Keratinocyte (primary cell): ENCODE measurements around the gene JAZF1. TPM values are rescaled to one million over a fixed set of nuclear protein-coding genes. Genes with fewer than 3 reads are reported as not detected.

Experiments used
- DNase-seq: peaks from one replicate; pipeline ENCODE4 v3.0.0-alpha.2; 2011; ENCODE audit warnings: low read depth, missing footprints, low spot score
- FAIRE-seq: peaks from 2 replicates; lab custom pipeline; 2011; peaks lifted over from hg19 to GRCh38; lab: Jason Lieb, UNC
- H2AFZ ChIP-seq: 2 replicates; pipeline ENCODE4 v1.6.0; 2012; ENCODE audit warnings: low read length, control low read depth, inconsistent platforms; ENCODE audit not compliant: control insufficient read depth
- H3K27ac ChIP-seq: 2 replicates; pipeline ENCODE4 v1.5.1; 2011; ENCODE audit warnings: low read length; ENCODE audit not compliant: control insufficient read depth, insufficient read depth
- H3K27me3 ChIP-seq: 3 replicates; pipeline ENCODE4 v1.6.0; 2011; ENCODE audit warnings: low read length; ENCODE audit not compliant: control insufficient read depth, insufficient read depth; ENCODE audit errors: extremely low read depth
- H3K36me3 ChIP-seq, 2 experiments: 2 replicates in 1 of 2; 3 replicates in 1 of 2; pipeline ENCODE4 v1.5.1; 2011; ENCODE audit warnings: low read length in 2 of 2, mild to moderate bottlenecking in 1 of 2; ENCODE audit not compliant: control insufficient read depth in 2 of 2, insufficient read depth in 2 of 2; ENCODE audit errors: extremely low read depth in 1 of 2
- H3K4me1 ChIP-seq: 3 replicates; pipeline ENCODE4 v1.5.1; 2011; ENCODE audit warnings: low read length; ENCODE audit not compliant: control insufficient read depth, insufficient read depth; ENCODE audit errors: extremely low read depth
- H3K4me2 ChIP-seq: 3 replicates; pipeline ENCODE4 v1.6.0; 2011; ENCODE audit warnings: low read depth, low read length; ENCODE audit not compliant: control insufficient read depth, insufficient read depth; ENCODE audit errors: extremely low read depth
- H3K4me3 ChIP-seq, 3 experiments: fragments of 200-600 bp in 1 of 3; sonication (generic) in 1 of 3; 2 replicates in 2 of 3; 3 replicates in 1 of 3; pipeline ENCODE4 v1.5.1; 2011 to 2016; ENCODE audit warnings: low read length in 3 of 3, mild to moderate bottlenecking in 3 of 3, control low read depth in 2 of 3, inconsistent platforms in 1 of 3, low read depth in 1 of 3, mixed read lengths in 1 of 3, mixed run types in 1 of 3, moderate library complexity in 1 of 3; ENCODE audit not compliant: control insufficient read depth in 2 of 3, insufficient read depth in 2 of 3; ENCODE audit errors: extremely low read depth in 1 of 3
- H3K79me2 ChIP-seq: 2 replicates; pipeline ENCODE4 v1.6.0; 2012; ENCODE audit warnings: low read length; ENCODE audit not compliant: control insufficient read depth, insufficient read depth
- H3K9ac ChIP-seq: 3 replicates; pipeline ENCODE4 v1.6.0; 2011; ENCODE audit warnings: low read length; ENCODE audit not compliant: control insufficient read depth, insufficient read depth; ENCODE audit errors: extremely low read depth
- H3K9me1 ChIP-seq: 3 replicates; pipeline ENCODE4 v1.6.0; 2011; ENCODE audit warnings: low read length; ENCODE audit not compliant: control insufficient read depth, insufficient read depth; ENCODE audit errors: extremely low read depth
- H3K9me3 ChIP-seq: 2 replicates; pipeline ENCODE4 v1.5.1; 2012; ENCODE audit warnings: low read depth, low read length; ENCODE audit not compliant: control insufficient read depth
- H4K20me1 ChIP-seq: 3 replicates; pipeline ENCODE4 v1.6.0; 2011; ENCODE audit warnings: low read length; ENCODE audit not compliant: control insufficient read depth, insufficient read depth; ENCODE audit errors: extremely low read depth
- CTCF ChIP-seq, 3 experiments: IDR thresholded peaks in 1 of 3; conservative IDR thresholded peaks in 1 of 3; optimal IDR thresholded peaks in 1 of 3; 2 replicates in 2 of 3; 3 replicates in 1 of 3; pipeline versions ENCODE3 to v1.5.1; 2011; ENCODE audit warnings: low read length in 3 of 3, mild to moderate bottlenecking in 3 of 3, moderate library complexity in 2 of 3, control low read depth in 1 of 3, inconsistent platforms in 1 of 3; ENCODE audit not compliant: insufficient read depth in 2 of 3; ENCODE audit errors: extremely low read depth in 1 of 3
- EZH2 ChIP-seq: IDR thresholded peaks from one replicate; pipeline ENCODE4 v1.6.1; 2012; ENCODE audit warnings: inconsistent platforms, mild to moderate bottlenecking, low read length, moderate library complexity
- dilution Hi-C: fragments of 300-500 bp; cut with MboI; formaldehyde crosslinking; loops from one replicate; pipeline ENCODE4 v1.7.0; 2020; ENCODE audit warnings: low sequenced_read_pairs; ENCODE audit not compliant: extremely low pct_ligation_motif_present
- polyA plus RNA-seq, 5 experiments: library from polyadenylated mRNA; depleted of rRNA in 3 of 5; stranded (reverse) in 3 of 5; stranded (forward) in 1 of 5; unstranded in 1 of 5; fragments of >200 nt; gene quantifications; 1 replicate in 1 of 5; 2 replicates in 3 of 5; 3 replicates in 1 of 5; pipeline versions ENCODE4 v1.2.1 to v1.2.3, GENCODE V29; 2011 to 2012; ENCODE audit warnings: missing spikeins in 2 of 5, low read depth in 1 of 5, low replicate concordance in 1 of 5

The JAZF1 gene
- polyA plus RNA-seq, 1 donor (not counting 4 experiments of a cell fraction or from before 2014, with no cell fraction given), result 2.5 TPM

DNA sequence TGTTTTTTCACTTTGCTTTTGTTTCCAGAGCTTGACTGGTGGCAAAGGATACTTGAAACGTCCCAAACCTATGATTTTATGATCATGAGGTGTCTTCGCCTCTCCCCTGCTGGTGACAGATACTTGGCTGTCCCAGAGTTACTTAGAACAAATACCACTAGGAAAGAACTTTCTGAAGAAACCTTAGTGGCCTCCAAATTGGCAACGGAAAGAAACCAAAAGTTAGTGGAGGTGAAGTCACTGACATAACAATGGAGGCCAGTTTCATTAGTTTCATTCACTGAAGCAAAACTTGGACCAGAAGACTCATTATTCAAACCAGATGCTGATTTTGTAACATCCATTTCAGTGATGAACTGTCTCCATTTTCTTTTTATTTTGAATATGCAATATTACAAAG is 68.6 kb downstream of the JAZF1 start:
- dilution Hi-C loops, result no loop called here
- Histone ChIP-seq H2AFZ (no peak overlapping the region), H3K9me1 (no peaks in the 10 kb centered on the region), H3K36me3 (no peaks in the 10 kb centered on the region), H3K27ac (no peak overlapping the region), H3K4me2 (no peak overlapping the region), H4K20me1 (no peaks in the 10 kb centered on the region), H3K4me1 (peaks cover 7% of the 10 kb centered on the region), H3K9me3 (no peaks in the 10 kb centered on the region), H3K27me3 (no peaks in the 10 kb centered on the region), H3K79me2 (no peaks in the 10 kb centered on the region), H3K4me3 (no peak overlapping the region), H3K9ac (no peak overlapping the region)
- FAIRE-seq, result no peak
- no peak for DNase-seq
- no peak for TF ChIP-seq EZH2
- TF ChIP-seq CTCF (optimal IDR thresholded peaks at IDR 0.05 in 1 of 3, IDR thresholded peaks at IDR 0.05 in 1 of 3, conservative IDR thresholded peaks at IDR 0.05 in 1 of 3; ENCODE audit: extremely low read depth in 1 of 3, insufficient read depth in 2 of 3, low read length in 3 of 3), result no peak

- Histone ChIP-seq H2AFZ (no peak overlapping the region), H3K4me2 (no peak overlapping the region), H4K20me1 (no peaks in the 10 kb centered on the region), H3K36me3 (no peaks in the 10 kb centered on the region), H3K4me1 (peaks cover 7% of the 10 kb centered on the region), H3K79me2 (no peaks in the 10 kb centered on the region), H3K9me1 (no peaks in the 10 kb centered on the region), H3K27me3 (no peaks in the 10 kb centered on the region), H3K4me3 (no peak overlapping the region), H3K9me3 (no peaks in the 10 kb centered on the region), H3K27ac (no peak overlapping the region), H3K9ac (no peak overlapping the region)
- dilution Hi-C loops, result no loop called here
- TF ChIP-seq CTCF (optimal IDR thresholded peaks at IDR 0.05 in 1 of 3, IDR thresholded peaks at IDR 0.05 in 1 of 3, conservative IDR thresholded peaks at IDR 0.05 in 1 of 3; ENCODE audit: extremely low read depth in 1 of 3, insufficient read depth in 2 of 3, low read length in 3 of 3), result no peak
- FAIRE-seq (no peak), DNase-seq (no peak)
These were observed 70.1 kb downstream of the JAZF1 start for GRCh38 chr7:28110427-28111012.
